ENCODE measurements around the gene BRICD5. TPM values are rescaled to one million over a fixed set of nuclear protein-coding genes. Genes with fewer than 3 reads are reported as not detected.

BRICD5 gene
- total RNA-seq, 1 donor from 2014 or later: 5.2 TPM

GRCh38 chr16:2189252-2189893 lies 21.3 kb downstream of the BRICD5 start:
- Histone ChIP-seq H3K9me3 (ENCODE audit: low read depth) (no peaks in the 10 kb centered on the region), H3K27me3 (no peaks in the 10 kb centered on the region), H3K4me3 (no peak overlapping the region), H3K4me1 (no peaks in the 10 kb centered on the region), H3K27ac (no peak overlapping the region), H4K20me1 (ENCODE audit: low read depth) (peaks cover 2% of the 10 kb centered on the region), H3K4me2 (no peak overlapping the region), H2AFZ (replicated peaks) (no peak overlapping the region), H3K79me2 (ENCODE audit: low read depth) (no peaks in the 10 kb centered on the region), H3F3A (ENCODE audit: low read depth) (no peaks in the 10 kb centered on the region), H3K9ac (no peak overlapping the region), H3K36me3 (no peaks in the 10 kb centered on the region)
- peaks cover 2% of the 10 kb centered on the region for H3K27me3 Mint-ChIP-seq (ENCODE audit: insufficient read depth, low read depth)
- H3K4me1 Mint-ChIP-seq: peaks cover under 1% of the 10 kb centered on the region
- H3K4me3 Mint-ChIP-seq: no peak overlapping the region
- no peaks in the 10 kb centered on the region for H3K36me3 Mint-ChIP-seq
- TF ChIP-seq EZH2phosphoT487 (IDR thresholded peaks at IDR 0.05): no peak
- no peak for TF ChIP-seq CTCF (IDR thresholded peaks at IDR 0.05)
- no peak for TF ChIP-seq EZH2 (IDR thresholded peaks at IDR 0.05)
- no peak overlapping the region for H3K27ac Mint-ChIP-seq
- DNase-seq (ENCODE audit: low spot score): no peak
- H3K9me3 Mint-ChIP-seq: no peaks in the 10 kb centered on the region

DNA sequence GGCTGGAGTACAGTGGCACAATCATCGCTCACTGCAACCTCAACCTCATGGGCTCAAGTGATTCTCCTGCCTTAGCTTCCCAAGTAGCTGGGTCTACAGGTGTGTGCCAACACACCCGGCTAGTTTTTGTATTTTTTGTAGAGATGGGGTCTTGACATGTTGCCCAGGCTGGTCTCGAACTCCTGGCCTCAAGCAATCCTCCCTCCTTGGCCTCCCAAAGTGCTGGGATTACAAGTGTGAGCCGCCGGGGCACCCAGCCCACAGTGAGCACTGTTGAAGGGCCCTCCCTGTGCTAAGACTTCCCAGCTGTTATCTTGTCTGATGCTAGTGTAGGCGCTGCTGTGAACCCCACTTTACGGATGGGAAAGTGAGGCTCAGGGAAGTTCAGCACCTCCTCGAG lies 22.3 kb downstream of the BRICD5 start:
- H3K36me3 Mint-ChIP-seq: no peaks in the 10 kb centered on the region
- no peak overlapping the region for H3K4me3 ChIP-seq
- H3K9me3 ChIP-seq (ENCODE audit: low read depth): no peaks in the 10 kb centered on the region
- H3K79me2 ChIP-seq (ENCODE audit: low read depth): no peaks in the 10 kb centered on the region
- no peak overlapping the region for H3K27ac Mint-ChIP-seq
- no peak overlapping the region for H3K4me3 Mint-ChIP-seq
- no peak overlapping the region for H3K4me2 ChIP-seq
- no peak overlapping the region for H2AFZ ChIP-seq (replicated peaks)
- no peaks in the 10 kb centered on the region for H3K4me1 ChIP-seq
- no peak overlapping the region for H3K9ac ChIP-seq
- H3K9me3 Mint-ChIP-seq: no peaks in the 10 kb centered on the region
- peaks cover 5% of the 10 kb centered on the region for H3K27me3 Mint-ChIP-seq (ENCODE audit: insufficient read depth, low read depth)
- TF ChIP-seq EZH2 (IDR thresholded peaks at IDR 0.05) (no peak), CTCF (IDR thresholded peaks at IDR 0.05) (no peak), EZH2phosphoT487 (IDR thresholded peaks at IDR 0.05) (no peak)
- no peak for DNase-seq (ENCODE audit: low spot score)
- H3K4me1 Mint-ChIP-seq: no peaks in the 10 kb centered on the region
- no peaks in the 10 kb centered on the region for H3F3A ChIP-seq (ENCODE audit: low read depth)
- no peak overlapping the region for H3K27ac ChIP-seq
- H4K20me1 ChIP-seq (ENCODE audit: low read depth): no peaks in the 10 kb centered on the region
- no peaks in the 10 kb centered on the region for H3K36me3 ChIP-seq
- no peaks in the 10 kb centered on the region for H3K27me3 ChIP-seq

- no peak for TF ChIP-seq CTCF (IDR thresholded peaks at IDR 0.05)
- no peak for TF ChIP-seq EZH2 (IDR thresholded peaks at IDR 0.05)
- no peak for TF ChIP-seq EZH2phosphoT487 (IDR thresholded peaks at IDR 0.05)
- Histone ChIP-seq H3K36me3 (no peaks in the 10 kb centered on the region), H3K4me1 (no peaks in the 10 kb centered on the region), H3K9me3 (ENCODE audit: low read depth) (no peaks in the 10 kb centered on the region), H3K4me2 (no peak overlapping the region), H3K4me3 (no peak overlapping the region), H3K27me3 (no peaks in the 10 kb centered on the region), H3K9ac (no peak overlapping the region), H3K79me2 (ENCODE audit: low read depth) (no peaks in the 10 kb centered on the region), H3K27ac (no peak overlapping the region), H2AFZ (replicated peaks) (no peak overlapping the region), H3F3A (ENCODE audit: low read depth) (no peaks in the 10 kb centered on the region), H4K20me1 (ENCODE audit: low read depth) (no peaks in the 10 kb centered on the region)
- Mint-ChIP-seq H3K9me3 (no peaks in the 10 kb centered on the region), H3K27me3 (ENCODE audit: insufficient read depth, low read depth) (peaks cover 6% of the 10 kb centered on the region), H3K36me3 (peaks cover under 1% of the 10 kb centered on the region), H3K27ac (no peak overlapping the region), H3K4me1 (no peaks in the 10 kb centered on the region), H3K4me3 (no peak overlapping the region)
- DNase-seq (ENCODE audit: low spot score): no peak
Observed at GRCh38 chr16:2187212-2187611, 23.5 kb downstream of the BRICD5 start.
